Endodermal cell (in vitro differentiated cells): ENCODE data around the gene PRR32. TPM values are rescaled to one million over a fixed set of nuclear protein-coding genes. Genes with fewer than 3 reads are reported as not detected.
A peak's percentile ranks its signal among the peaks of the same experiment; 100 is the strongest.

Source experiments
- DNase-seq: peaks from one replicate; pipeline ENCODE4 v3.0.0-alpha.2; 2017
- H3K27ac ChIP-seq: 2 replicates; pipeline ENCODE4 v1.5.1; 2013; ENCODE audit warnings: mild to moderate bottlenecking, low read depth, low read length, moderate library complexity
- H3K27me3 ChIP-seq: 2 replicates; pipeline ENCODE4 v1.6.1; 2013; ENCODE audit warnings: mild to moderate bottlenecking, low read length, moderate library complexity; ENCODE audit not compliant: insufficient read depth, control insufficient read depth, poor library complexity, severe bottlenecking
- H3K36me3 ChIP-seq: 2 replicates; pipeline ENCODE4 v1.7.0; 2013; ENCODE audit warnings: mild to moderate bottlenecking, low read length, moderate library complexity; ENCODE audit not compliant: control insufficient read depth, insufficient read depth
- H3K4me1 ChIP-seq: one replicate; pipeline ENCODE4 v1.7.0; 2013; ENCODE audit warnings: low read length; ENCODE audit not compliant: control insufficient read depth, insufficient read depth
- H3K4me3 ChIP-seq: 2 replicates; pipeline ENCODE4 v1.5.1; 2013; ENCODE audit warnings: mild to moderate bottlenecking, low read length, moderate library complexity
- H3K9ac ChIP-seq: 2 replicates; pipeline ENCODE4 v1.6.1; 2013; ENCODE audit warnings: mild to moderate bottlenecking, low read length, moderate library complexity; ENCODE audit not compliant: poor library complexity, severe bottlenecking; ENCODE audit errors: extremely low read depth
- H3K9me3 ChIP-seq: 2 replicates; pipeline ENCODE4 v1.6.1; 2013; ENCODE audit warnings: mild to moderate bottlenecking, low read length, moderate library complexity; ENCODE audit not compliant: control insufficient read depth
- H3K27ac Mint-ChIP-seq: 2 replicates; pipeline ENCODE4 v1.8.0; 2020; ENCODE audit warnings: mixed read lengths
- H3K27me3 Mint-ChIP-seq: 2 replicates; pipeline ENCODE4 v1.8.0; 2021; ENCODE audit warnings: mild to moderate bottlenecking, mixed read lengths; ENCODE audit not compliant: insufficient read depth
- H3K36me3 Mint-ChIP-seq: 2 replicates; pipeline ENCODE4 v1.8.0; 2020; ENCODE audit warnings: low read depth, mixed read lengths
- H3K4me1 Mint-ChIP-seq: 2 replicates; pipeline ENCODE4 v1.8.0; 2020; ENCODE audit warnings: mixed read lengths
- H3K4me3 Mint-ChIP-seq: 2 replicates; pipeline ENCODE4 v1.8.0; 2020; ENCODE audit warnings: mild to moderate bottlenecking, moderate library complexity, mixed read lengths
- H3K9me3 Mint-ChIP-seq: 2 replicates; pipeline ENCODE4 v1.8.0; 2020; ENCODE audit warnings: mild to moderate bottlenecking, mixed read lengths
- WGBS, 2 experiments: methylation state at CpG; one replicate each; pipeline versions ENCODE4 v1.1.5 to v1.1.7; 2013; ENCODE audit warnings: missing lambda C conversion rate in 2 of 2, mixed read lengths in 1 of 2; ENCODE audit not compliant: insufficient coverage in 1 of 2, insufficient read length in 1 of 2; 5-methylcytosine and 5-hydroxymethylcytosine counted together
- long read RNA-seq, 4 experiments: library from polyadenylated mRNA in 2 of 4; library from RNA in 1 of 4; library from capped mRNA in 1 of 4; stranded (forward) in 3 of 4; unstranded in 1 of 4; transcript quantifications; one replicate each; pipeline ENCODE4 v2.0.0, GENCODE V29; 2020 to 2021; ENCODE audit warnings: inconsistent platforms in 1 of 4
- polyA plus RNA-seq, 2 experiments: library from polyadenylated mRNA; stranded (reverse); fragments of 50-300 nt; gene quantifications; one replicate each; pipeline ENCODE4 v1.2.3, GENCODE V29; 2013
- total RNA-seq, 2 donors: library from RNA; stranded (reverse); fragmentation: NEBNext Ultra II Directional in 1 of 2; extraction: Animal tissue kit (Norgen Biotek cat#: 25700) in 1 of 2; gene quantifications; 2 replicates in 1 of 2; 3 replicates in 1 of 2; pipeline ENCODE4 v1.2.1, GENCODE V29; 2021
- TF ChIP-seq, protein P1 (sequence below): fragments of 200-600 bp; sonication (generic); conservative IDR thresholded peaks from 2 replicates; pipeline ENCODE4 v1.5.0; 2021; ENCODE audit warnings: antibody characterized with exemption, mild to moderate bottlenecking

Gene PRR32, protein sequence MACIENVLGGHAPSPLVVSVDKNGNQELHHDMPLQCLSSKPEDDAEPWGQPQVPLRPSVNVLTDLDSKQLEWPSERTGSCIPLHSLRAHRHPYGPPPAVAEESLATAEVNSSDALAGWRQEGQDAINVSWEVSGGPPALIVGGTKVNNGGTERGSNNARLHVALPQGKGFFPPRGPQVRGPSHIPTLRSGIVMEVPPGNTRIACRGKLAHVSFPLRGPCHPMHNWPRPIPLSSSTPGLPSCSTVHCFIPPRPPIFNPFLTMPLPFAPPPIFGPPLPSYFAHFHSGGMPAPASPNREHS
- not detected for total RNA-seq
- polyA plus RNA-seq (2013, experiment 1 of 2): not detected
- polyA plus RNA-seq (2013, experiment 2 of 2): not detected
- long read RNA-seq, experiment 1: 0 reads
- long read RNA-seq, experiment 2: 0 reads
- long read RNA-seq, experiment 3: 0 reads
- long read RNA-seq, experiment 4: 0 reads

DNA sequence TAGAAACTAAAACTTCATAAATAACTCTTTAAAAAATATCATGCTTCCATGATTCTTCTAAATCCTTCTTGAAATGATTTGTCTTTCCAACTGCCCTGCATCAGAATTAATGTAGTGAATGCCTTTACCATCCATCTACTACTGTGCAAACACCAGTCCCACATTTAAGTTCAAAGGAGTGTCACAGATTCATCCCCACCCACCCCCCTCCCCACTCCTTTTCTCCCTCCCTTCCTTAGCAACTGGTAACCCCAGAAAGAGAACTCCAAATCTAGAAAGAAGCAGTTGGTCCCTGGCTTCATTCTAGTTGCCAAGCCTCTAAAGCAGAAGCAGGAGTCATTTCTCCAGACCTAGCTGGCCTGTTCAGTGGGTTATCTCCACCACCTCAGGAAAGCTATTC is at the start of gene PRR32:
PRR32 (plus strand) TSS at position 301 of the 400 bp plus-strand sequence. CDS start 115 bp downstream, outside the sequence.
- Histone ChIP-seq H3K4me1 (no peaks in the 10 kb centered on the region), H3K4me3 (no peak within 1 kb of the TSS), H3K9me3 (no peaks in the 10 kb centered on the region), H3K27me3 (no peaks in the 10 kb centered on the region), H3K27ac (no peak within 1 kb of the TSS), H3K36me3 (no peaks in the 10 kb centered on the region), H3K9ac (no peak within 1 kb of the TSS)
- no peak within 1 kb of the TSS for H3K27ac Mint-ChIP-seq
- H3K36me3 Mint-ChIP-seq: no peaks in the 10 kb centered on the region
- H3K27me3 Mint-ChIP-seq: no peaks in the 10 kb centered on the region
- peaks cover 12% of the 10 kb centered on the region for H3K9me3 Mint-ChIP-seq
- TF ChIP-seq, protein P1, sequence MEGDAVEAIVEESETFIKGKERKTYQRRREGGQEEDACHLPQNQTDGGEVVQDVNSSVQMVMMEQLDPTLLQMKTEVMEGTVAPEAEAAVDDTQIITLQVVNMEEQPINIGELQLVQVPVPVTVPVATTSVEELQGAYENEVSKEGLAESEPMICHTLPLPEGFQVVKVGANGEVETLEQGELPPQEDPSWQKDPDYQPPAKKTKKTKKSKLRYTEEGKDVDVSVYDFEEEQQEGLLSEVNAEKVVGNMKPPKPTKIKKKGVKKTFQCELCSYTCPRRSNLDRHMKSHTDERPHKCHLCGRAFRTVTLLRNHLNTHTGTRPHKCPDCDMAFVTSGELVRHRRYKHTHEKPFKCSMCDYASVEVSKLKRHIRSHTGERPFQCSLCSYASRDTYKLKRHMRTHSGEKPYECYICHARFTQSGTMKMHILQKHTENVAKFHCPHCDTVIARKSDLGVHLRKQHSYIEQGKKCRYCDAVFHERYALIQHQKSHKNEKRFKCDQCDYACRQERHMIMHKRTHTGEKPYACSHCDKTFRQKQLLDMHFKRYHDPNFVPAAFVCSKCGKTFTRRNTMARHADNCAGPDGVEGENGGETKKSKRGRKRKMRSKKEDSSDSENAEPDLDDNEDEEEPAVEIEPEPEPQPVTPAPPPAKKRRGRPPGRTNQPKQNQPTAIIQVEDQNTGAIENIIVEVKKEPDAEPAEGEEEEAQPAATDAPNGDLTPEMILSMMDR: no peak
- DNase-seq: no peak
- no peak within 1 kb of the TSS for H3K4me3 Mint-ChIP-seq
- no peaks in the 10 kb centered on the region for H3K4me1 Mint-ChIP-seq

DNA sequence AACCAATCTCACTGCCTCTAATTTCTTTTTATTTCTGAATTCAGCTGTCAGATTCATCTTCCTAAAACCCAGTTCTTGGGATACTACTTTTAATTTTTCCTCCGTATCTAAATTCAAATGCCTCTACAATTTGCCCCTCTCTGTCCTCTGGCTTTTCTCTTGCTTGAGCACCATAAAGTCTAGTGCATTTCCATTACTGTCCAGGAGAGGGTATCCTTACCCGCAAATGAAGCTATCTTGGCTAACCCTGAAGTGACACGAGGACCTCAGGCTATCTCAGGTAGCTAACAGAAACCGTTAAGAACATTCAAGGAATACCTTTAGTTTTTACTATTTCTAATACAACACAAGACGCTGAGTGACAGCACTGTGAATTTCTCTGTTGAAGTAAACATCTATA is 49.4 kb upstream of the PRR32 start:
- TF ChIP-seq, protein P1: peak; percentile 85
- WGBS, 2 experiments: 20 to 40% methylated on average over 2 to 5 of the region's 5 CpGs
- no peaks in the 10 kb centered on the region for H3K36me3 Mint-ChIP-seq
- peak; percentile 51 for DNase-seq
- Histone ChIP-seq H3K9me3 (peaks cover 5% of the 10 kb centered on the region), H3K36me3 (no peaks in the 10 kb centered on the region), H3K9ac (no peak overlapping the region), H3K4me3 (no peak overlapping the region), H3K27me3 (no peaks in the 10 kb centered on the region), H3K27ac (no peak overlapping the region), H3K4me1 (no peaks in the 10 kb centered on the region)
- no peaks in the 10 kb centered on the region for H3K27me3 Mint-ChIP-seq
- H3K4me1 Mint-ChIP-seq: no peaks in the 10 kb centered on the region
- H3K4me3 Mint-ChIP-seq: no peak overlapping the region
- H3K9me3 Mint-ChIP-seq: peaks cover 39% of the 10 kb centered on the region
- no peak overlapping the region for H3K27ac Mint-ChIP-seq

DNA sequence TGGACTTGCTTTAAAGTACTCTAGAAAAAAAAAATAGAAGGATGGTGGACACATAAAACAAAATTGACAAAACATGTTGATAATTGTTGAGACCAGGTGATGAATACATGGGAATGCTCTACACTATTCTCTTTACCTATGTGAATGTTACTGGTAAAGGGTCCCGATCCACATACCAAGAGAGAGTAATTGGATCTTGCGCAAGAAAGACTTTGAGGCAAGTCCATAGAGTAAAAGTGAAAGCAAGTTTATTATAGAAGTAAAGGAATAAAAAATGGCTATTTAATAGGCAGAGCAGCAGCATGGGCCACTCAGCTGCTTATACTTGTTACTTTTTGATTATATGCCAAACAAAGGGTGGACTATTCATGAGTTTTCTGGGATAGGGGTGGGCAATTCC is 34.0 kb upstream of the PRR32 start:
- Mint-ChIP-seq H3K4me1 (no peaks in the 10 kb centered on the region), H3K4me3 (no peak overlapping the region), H3K27me3 (no peaks in the 10 kb centered on the region), H3K36me3 (no peaks in the 10 kb centered on the region), H3K27ac (no peak overlapping the region), H3K9me3 (peaks cover 15% of the 10 kb centered on the region)
- no peaks in the 10 kb centered on the region for H3K9me3 ChIP-seq
- no peaks in the 10 kb centered on the region for H3K4me1 ChIP-seq
- DNase-seq: no peak
- no peak overlapping the region for H3K27ac ChIP-seq
- H3K9ac ChIP-seq: no peak overlapping the region
- no peaks in the 10 kb centered on the region for H3K36me3 ChIP-seq
- WGBS, 2 experiments: 92% methylated on average over 2 of the region's 2 CpGs; no CpG with 5 or more reads in 1 of the 2 experiments
- no peaks in the 10 kb centered on the region for H3K27me3 ChIP-seq
- TF ChIP-seq, protein P1: no peak
- no peak overlapping the region for H3K4me3 ChIP-seq
